Keratinocyte (primary cell): ENCODE measurements around the gene SH3PXD2A.

Experiments
- CTCF ChIP-seq, 3 experiments: IDR thresholded peaks in 1 of 3; conservative IDR thresholded peaks in 1 of 3; optimal IDR thresholded peaks in 1 of 3; 2 replicates in 2 of 3; 3 replicates in 1 of 3; pipeline versions ENCODE3 to v1.5.1; 2011; ENCODE audit warnings: low read length in 3 of 3, mild to moderate bottlenecking in 3 of 3, moderate library complexity in 2 of 3, control low read depth in 1 of 3, inconsistent platforms in 1 of 3; ENCODE audit not compliant: insufficient read depth in 2 of 3; ENCODE audit errors: extremely low read depth in 1 of 3
- EZH2 ChIP-seq: IDR thresholded peaks from one replicate; pipeline ENCODE4 v1.6.1; 2012; ENCODE audit warnings: inconsistent platforms, mild to moderate bottlenecking, low read length, moderate library complexity

DNA sequence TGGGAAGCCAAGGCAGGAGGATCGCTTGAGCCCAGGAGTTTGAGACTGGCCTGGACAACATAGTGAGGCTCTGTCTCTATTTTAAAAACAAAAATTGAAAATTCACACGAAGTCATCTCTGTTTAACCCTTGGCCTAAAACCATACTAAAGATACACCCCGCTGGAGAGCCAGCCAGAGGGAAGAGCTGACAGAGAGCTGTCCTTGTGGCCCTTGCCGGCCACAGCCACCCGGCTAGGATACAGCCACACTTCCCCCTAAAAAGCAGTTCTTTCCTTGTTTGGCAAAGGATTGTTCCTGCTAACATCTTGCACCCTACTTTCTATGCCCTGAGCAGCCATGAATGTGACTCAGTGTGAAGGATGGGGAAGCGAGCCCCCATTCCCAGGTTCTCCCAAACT, 49.6 kb downstream of the SH3PXD2A start:
- TF ChIP-seq CTCF (optimal IDR thresholded peaks at IDR 0.05 in 1 of 3, IDR thresholded peaks at IDR 0.05 in 1 of 3, conservative IDR thresholded peaks at IDR 0.05 in 1 of 3; ENCODE audit: extremely low read depth in 1 of 3, insufficient read depth in 2 of 3, low read length in 3 of 3) (no peak), EZH2 (no peak)
